DLD1 (cell line): ENCODE data around the gene EMD.
"Not testable (repeated sequence)": the region's sequence is repeated elsewhere in the genome, so short reads cannot be mapped to it uniquely, and the experiment has no call there.

Experiments
- in situ Hi-C: cut with HindIII; loops from 2 replicates; pipeline ENCODE4 v1.10.0; 2017; ENCODE audit warnings: low sequenced_read_pairs

The EMD gene

GRCh38 chrX:154371017-154371788 is 7.9 kb upstream of the EMD start:
- in situ Hi-C loops: no loop called here

DNA sequence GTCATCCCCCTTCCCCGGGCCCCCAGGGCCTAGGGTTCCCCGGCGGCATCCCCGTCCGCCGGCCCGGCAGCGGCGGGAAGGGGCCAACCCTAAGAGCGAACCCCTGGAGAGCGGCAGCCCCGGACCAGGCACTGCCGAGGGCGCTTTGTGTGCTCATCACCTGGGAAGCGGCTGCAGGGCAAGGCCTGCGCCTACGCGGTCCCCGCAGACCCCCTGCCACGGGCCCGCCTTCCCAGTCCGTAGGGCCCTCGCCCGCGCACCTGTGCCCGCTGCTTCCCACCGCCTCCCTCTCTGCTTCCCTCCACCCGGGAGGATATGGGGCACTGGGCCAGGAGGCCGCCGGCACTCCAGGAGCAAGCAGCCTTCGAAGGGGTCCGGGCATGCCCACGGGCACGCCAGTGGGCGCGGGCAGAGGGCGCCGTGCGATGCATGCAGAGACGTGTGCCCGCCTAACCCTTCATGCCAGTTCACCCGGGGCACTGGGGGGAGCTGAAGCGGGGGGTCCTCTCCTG is 7.2 kb upstream of the EMD start:
- in situ Hi-C loops: no loop called here

GRCh38 chrX:154372612-154373022 is 6.5 kb upstream of the EMD start:
- in situ Hi-C loops: no loop called here

- in situ Hi-C loops: no loop called here
Observed at GRCh38 chrX:154373340-154374306, 5.5 kb upstream of the EMD start.

DNA sequence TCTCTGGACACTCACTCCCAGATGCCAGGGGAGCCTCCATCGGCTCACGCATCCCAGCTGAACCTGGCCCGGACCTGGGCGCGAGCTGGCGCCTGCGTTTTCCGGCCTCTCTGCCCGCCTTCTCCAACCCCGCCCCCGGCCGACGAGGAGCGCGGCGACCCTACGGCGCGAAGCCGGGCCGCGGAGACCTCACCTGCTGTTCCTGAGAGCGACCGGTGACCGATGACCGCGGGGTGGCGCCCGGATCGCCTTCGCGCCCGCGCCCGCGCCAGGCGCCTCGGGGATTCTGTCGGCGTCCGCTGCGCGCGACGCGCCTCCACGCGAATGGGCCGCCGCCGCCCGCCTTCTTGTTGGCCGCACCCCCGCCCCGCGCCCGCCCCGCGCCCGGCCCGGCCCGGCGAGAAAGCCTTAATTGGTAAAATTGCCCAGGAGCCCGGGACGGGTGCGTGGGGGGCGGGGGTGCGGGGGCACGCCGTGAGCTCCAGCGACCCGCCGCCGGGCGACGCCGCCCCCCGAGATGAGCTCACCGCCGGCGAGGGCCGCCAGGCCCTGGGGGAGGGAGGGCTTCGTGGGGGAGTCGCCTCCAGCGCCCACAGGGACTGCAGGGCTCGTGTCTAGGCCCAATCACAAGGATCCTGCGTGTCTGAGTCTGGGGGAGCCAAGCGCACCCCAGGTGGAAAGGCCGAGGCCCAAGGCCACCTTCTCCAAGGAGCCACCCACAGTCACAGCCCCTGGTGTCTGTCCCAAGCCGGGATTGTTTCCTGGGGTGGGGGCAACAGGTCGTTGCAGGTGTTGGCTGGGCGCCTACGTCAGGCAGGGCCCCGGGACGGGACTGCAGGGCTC is 4.6 kb upstream of the EMD start, which contains the start of gene FLNA:
Gene FLNA, minus strand, starts transcription at position 322 of the 843 bp plus-strand sequence. CDS start 3,389 bp downstream, outside the sequence.
- in situ Hi-C loops: no loop called here

GRCh38 chrX:154375156-154375504 is 4.0 kb upstream of the EMD start:
- in situ Hi-C loops: no loop called here

- in situ Hi-C loops: no loop called here
Observed at GRCh38 chrX:154376774-154377173, 2.3 kb upstream of the EMD start.

- in situ Hi-C loops: no loop called here
Observed at GRCh38 chrX:154378059-154378798, 866 bp upstream of the EMD start.

DNA sequence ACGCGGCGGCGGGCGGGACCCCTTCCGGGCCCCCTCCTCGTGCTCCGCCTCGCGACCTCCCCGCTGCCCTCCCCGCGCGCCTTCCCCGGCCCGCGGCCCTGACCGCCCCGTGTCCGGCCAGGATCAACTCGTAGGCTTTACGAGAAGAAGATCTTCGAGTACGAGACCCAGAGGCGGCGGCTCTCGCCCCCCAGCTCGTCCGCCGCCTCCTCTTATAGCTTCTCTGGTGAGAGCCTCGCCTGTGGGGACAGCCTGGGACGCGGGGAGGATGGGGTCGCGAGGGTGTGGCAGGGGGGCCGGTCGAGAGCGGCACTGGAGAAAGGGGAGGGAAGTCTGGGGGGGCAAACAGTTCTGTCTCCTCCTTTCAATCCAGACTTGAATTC is 465 bp downstream of the EMD start:
- in situ Hi-C loops: no loop called here

DNA sequence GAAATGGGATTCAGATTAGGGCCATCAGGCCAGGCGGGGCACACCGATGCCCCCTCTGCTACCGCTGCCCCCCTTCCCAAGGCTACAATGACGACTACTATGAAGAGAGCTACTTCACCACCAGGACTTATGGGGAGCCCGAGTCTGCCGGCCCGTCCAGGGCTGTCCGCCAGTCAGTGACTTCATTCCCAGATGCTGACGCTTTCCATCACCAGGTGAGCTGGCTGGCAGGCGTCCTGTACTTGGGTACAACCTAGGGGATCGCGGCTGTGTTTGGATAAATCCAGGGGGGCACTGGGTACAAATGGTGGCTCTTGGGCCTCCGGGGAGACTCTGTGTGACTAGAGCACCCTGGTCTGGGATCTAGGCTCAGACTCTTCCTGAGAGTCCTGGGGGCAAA is 1.1 kb downstream of the EMD start:
- in situ Hi-C loops: no loop called here

DNA sequence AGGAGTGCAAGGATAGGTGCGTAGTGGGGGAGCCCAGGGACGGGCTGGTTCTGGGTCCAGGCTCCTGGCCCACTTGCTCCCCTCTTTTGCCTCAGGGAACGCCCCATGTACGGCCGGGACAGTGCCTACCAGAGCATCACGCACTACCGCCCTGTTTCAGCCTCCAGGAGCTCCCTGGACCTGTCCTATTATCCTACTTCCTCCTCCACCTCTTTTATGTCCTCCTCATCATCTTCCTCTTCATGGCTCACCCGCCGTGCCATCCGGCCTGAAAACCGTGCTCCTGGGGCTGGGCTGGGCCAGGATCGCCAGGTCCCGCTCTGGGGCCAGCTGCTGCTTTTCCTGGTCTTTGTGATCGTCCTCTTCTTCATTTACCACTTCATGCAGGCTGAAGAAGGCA is 1.7 kb downstream of the EMD start:
- in situ Hi-C loops: no loop called here

GRCh38 chrX:154381271-154381670 is 2.2 kb downstream of the EMD start:
- in situ Hi-C loops: no loop called here

DNA sequence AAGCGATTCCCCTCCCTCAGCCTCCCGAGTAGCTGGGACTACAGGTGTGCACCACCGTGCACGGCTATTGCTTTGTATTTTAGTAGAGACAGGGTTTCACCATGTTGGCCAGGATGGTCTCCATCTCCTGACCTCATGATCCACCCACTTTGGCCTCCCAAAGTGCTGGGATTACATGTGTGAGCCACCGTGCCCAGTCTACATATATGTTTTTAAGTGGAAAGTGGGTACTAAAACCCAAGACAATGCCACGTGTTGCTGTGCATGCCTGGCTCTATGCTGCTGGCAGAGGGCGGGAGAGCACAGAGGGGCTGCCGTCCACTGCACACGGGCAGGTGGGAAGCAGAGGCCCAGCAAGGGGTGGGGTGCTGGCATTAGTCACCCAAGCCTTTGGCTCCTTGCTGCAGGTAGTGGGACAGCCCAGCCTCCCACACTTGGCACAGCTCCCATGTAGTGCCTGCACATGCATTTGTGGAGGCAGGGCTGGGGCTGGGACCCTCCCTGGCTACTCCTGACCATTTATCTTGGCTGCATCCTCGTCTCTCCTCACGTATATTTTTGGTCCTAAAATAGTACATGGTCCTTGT is 3.5 kb downstream of the EMD start:
- in situ Hi-C loops: no loop called here

DNA sequence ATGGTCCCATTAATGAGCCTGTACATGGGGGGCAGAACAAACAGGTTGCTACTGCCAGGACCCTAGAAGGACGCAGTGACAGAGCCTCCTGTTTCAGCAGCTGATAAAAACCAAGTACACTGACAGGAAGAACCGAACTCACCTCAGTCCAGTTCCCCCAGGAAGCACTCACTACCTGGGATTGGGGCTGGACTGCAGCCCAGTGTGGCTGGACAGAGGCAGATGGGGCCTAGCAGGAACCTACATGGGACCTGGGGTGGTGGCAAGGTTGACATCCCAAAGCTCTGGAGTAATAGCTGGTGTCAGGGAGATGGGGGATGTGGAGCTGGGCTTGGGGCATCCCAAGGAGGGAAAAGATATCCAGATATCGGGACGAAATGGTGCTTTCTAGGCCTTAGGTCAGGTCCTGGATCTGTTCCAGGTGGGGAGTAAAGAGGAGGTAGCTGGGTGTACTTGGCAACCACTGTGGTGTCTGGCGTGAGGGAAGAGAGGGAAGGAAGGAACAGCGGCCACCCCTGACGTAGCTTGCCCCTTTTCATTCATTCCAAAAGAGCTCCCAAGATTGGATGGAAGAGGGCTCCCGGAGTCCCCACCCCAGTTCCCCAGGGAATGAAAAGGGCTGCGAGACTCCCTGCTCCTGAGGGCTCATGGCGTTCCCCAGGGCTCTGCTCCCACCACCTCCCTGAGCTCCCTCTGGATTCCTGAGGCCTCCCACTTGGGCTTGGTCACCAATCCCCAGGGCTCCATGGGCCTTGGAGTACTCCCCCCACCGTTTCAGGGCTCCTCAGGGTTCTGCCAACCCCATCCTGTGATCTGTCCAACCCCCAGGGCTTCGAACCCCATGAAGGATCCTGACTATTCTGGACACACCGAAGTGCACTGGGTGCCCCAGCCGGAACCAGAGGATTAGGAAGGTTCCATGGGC is 4.5 kb downstream of the EMD start:
- in situ Hi-C loops: no loop called here

DNA sequence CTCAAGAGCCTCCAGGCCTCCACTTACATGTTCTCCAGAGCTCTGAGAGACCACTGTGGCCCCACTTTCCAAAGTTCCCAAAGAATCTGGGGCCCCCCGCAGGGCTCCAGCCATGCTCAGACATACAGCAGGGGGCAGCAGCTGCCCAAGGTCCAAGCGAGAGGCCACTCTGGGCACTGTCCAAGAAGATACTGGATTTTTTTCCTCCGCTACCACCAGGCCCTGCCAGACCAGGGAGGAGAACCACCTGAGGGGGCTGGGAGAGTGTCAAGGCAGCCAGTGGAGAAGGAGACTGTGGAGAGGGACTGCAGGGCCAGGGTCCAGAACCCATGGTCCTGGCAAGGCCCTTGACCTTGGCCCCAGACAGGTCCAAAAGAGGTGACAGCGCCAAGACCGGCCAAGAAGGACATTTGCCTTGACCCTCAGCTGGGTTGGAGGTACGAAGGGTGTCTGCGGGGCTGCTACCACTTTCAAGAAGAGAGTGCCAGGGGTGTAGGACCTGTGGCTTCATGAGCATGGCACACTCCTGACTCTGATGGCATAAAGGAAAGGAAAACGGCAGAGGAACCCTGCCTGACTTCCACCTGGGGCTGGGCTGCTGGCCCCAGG is 5.3 kb downstream of the EMD start:
- in situ Hi-C loops: no loop called here

DNA sequence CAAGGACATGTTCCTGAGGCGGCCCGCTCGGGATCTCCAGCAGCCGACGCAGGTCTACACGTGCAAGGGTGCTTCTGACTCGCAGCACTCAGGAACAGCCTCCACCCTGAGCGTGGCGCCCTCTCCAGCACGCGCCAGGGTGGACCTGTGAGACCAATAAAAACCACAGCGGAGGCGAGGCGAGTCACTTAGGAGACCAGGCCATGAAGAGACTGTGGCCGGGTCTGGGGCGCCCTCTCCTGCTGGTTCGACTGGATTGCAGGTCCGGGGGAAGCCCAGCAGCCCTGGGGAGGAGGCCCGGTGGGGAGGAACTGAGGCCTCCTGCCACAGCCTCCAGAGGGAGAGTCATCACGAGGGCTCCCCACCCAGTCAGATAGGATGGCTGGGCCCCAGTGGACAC is 9.0 kb downstream of the EMD start:
- in situ Hi-C loops: not testable (repeated sequence)

GRCh38 chrX:154388649-154389048 is 9.6 kb downstream of the EMD start:
- in situ Hi-C loops: not testable (repeated sequence)
